CD4-positive, alpha-beta memory T cell (primary cell): ENCODE results near the gene LHX5. TPM values are rescaled to one million over a fixed set of nuclear protein-coding genes. Genes with fewer than 3 reads are reported as not detected.
A peak's percentile ranks its signal among the peaks of the same experiment; 100 is the strongest.

Experiments
- CTCF ChIA-PET: fragments of 350-600 bp; sonication (Branson Sonifier 250); formaldehyde crosslinking; loops from one replicate; lab custom pipeline; 2021; ENCODE audit warnings: inconsistent platforms; ENCODE audit not compliant: partially characterized antibody; lab: Charles Lee
- POLR2A ChIA-PET: fragments of 350-600 bp; sonication (Branson Sonifier 250); formaldehyde crosslinking; loops from one replicate; lab custom pipeline; 2021; ENCODE audit not compliant: partially characterized antibody; lab: Charles Lee
- DNase-seq, 5 donors: peaks; one replicate each; pipeline versions ENCODE4 v3.0.0 to v3.0.0-alpha.2; 2020 to 2022; ENCODE audit warnings: mixed read lengths in 1 of 5
- H3K27ac ChIP-seq: one replicate; pipeline ENCODE4 v1.7.0; 2013; ENCODE audit warnings: low read depth, low read length
- H3K27me3 ChIP-seq: 2 replicates; pipeline ENCODE4 v1.7.0; 2013; ENCODE audit warnings: mild to moderate bottlenecking, low read length, moderate library complexity; ENCODE audit not compliant: insufficient read depth
- H3K36me3 ChIP-seq: 2 replicates; pipeline ENCODE4 v1.7.0; 2013; ENCODE audit warnings: mild to moderate bottlenecking, low read length, moderate library complexity; ENCODE audit not compliant: insufficient read depth
- H3K4me1 ChIP-seq: 2 replicates; pipeline ENCODE4 v1.7.0; 2013; ENCODE audit warnings: mild to moderate bottlenecking, low read length, moderate library complexity; ENCODE audit not compliant: insufficient read depth
- H3K4me3 ChIP-seq, 2 donors: one replicate each; pipeline ENCODE4 v1.7.0; 2013; ENCODE audit warnings: low read length in 2 of 2, mild to moderate bottlenecking in 1 of 2
- H3K9me3 ChIP-seq, 2 donors: one replicate each; pipeline ENCODE4 v1.7.0; 2013; ENCODE audit warnings: low read length in 2 of 2, control low read depth in 1 of 2; ENCODE audit not compliant: control insufficient read depth in 1 of 2
- H3K27ac Mint-ChIP-seq, 7 donors: one replicate each; pipeline ENCODE4 v1.8.0; 2020 to 2021; ENCODE audit warnings: mixed read lengths in 7 of 7, mild to moderate bottlenecking in 6 of 7, inconsistent platforms in 3 of 7, moderate library complexity in 3 of 7
- H3K27me3 Mint-ChIP-seq, 2 donors: one replicate each; pipeline ENCODE4 v1.8.0; 2020 to 2021; ENCODE audit warnings: mixed read lengths in 2 of 2
- H3K36me3 Mint-ChIP-seq, 2 donors: one replicate each; pipeline ENCODE4 v1.8.0; 2020 to 2021; ENCODE audit warnings: mixed read lengths in 2 of 2, inconsistent platforms in 1 of 2, mild to moderate bottlenecking in 1 of 2
- H3K4me1 Mint-ChIP-seq, 4 donors: one replicate each; pipeline ENCODE4 v1.8.0; 2020 to 2021; ENCODE audit warnings: mixed read lengths in 4 of 4, mild to moderate bottlenecking in 1 of 4
- H3K4me3 Mint-ChIP-seq, 8 donors: one replicate each; pipeline ENCODE4 v1.8.0; 2020 to 2021; ENCODE audit warnings: mixed read lengths in 8 of 8, mild to moderate bottlenecking in 7 of 8, moderate library complexity in 6 of 8, inconsistent platforms in 3 of 8
- H3K9me3 Mint-ChIP-seq, 8 donors: one replicate each; pipeline ENCODE4 v1.8.0; 2020 to 2021; ENCODE audit warnings: mixed read lengths in 8 of 8, mild to moderate bottlenecking in 5 of 8, inconsistent platforms in 3 of 8, moderate library complexity in 1 of 8
- intact Hi-C: fragments of 100-400 bp; cut with micrococcal nuclease; formaldehyde crosslinking; loops from one replicate; pipeline ENCODE4 v1.15.1; 2023
- polyA plus RNA-seq, 2 donors: library from polyadenylated mRNA; unstranded; fragments of 300-500 nt; fragmentation: Illumina TruSeq; gene quantifications; one replicate each; pipeline ENCODE4 v1.2.3, GENCODE V29; 2021
- total RNA-seq, 2 experiments: library from RNA; stranded (reverse); gene quantifications; one replicate each; pipeline ENCODE4 v1.2.3, GENCODE V29; 2021

The LHX5 gene
- total and polyA plus RNA-seq, 4 experiments from 2014 or later = not detected

DNA sequence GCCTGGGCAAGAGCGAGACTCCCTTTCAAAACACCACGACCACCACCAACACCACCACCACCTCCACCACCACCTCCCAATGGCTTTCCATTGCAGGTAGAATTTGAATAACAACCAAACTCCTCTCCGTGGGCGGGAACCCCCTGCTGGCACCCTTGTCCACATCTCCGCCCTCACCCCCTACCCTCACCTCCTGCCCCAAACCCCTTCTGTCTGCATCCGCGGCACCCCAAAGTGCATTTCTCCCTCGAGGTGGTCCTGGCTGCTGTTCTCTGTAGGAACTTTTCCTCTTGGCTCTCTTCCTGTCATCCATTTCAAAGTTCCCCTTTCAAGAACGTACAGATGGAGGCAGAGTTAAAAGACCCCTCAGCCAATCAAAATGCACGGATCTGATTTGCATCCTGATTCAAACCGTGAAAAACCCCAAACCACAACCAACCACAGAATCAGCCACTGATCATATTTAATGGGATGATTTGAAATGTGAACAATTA lies 45.7 kb downstream of the LHX5 start:
- Histone ChIP-seq H3K27ac (no peak overlapping the region), H3K36me3 (no peaks in the 10 kb centered on the region), H3K4me3 (no peak overlapping the region), H3K9me3 (no peaks in the 10 kb centered on the region), H3K4me1 (no peaks in the 10 kb centered on the region), H3K27me3 (no peaks in the 10 kb centered on the region)
- Mint-ChIP-seq H3K9me3 (no peaks in the 10 kb centered on the region), H3K27ac (no peak overlapping the region), H3K27me3 (peaks cover 11% of the 10 kb centered on the region in 2 donors), H3K4me1 (peaks cover 0 to 13% (median 0%) of the 10 kb centered on the region in 4 donors), H3K4me3 (no peak overlapping the region), H3K36me3 (no peaks in the 10 kb centered on the region)
- CTCF ChIA-PET = interaction anchor here (0.5 to 2.3 kb wide), 12 partner anchors 21 to 253 kb away, joined by 3 to 28 read pairs (median 3); partner anchors contain the start of gene SDS
- DNase-seq = no peak
- intact Hi-C loops = loop anchor here (2.0 kb wide), 1 partner anchor 377 kb away; no protein-coding TSS in a partner anchor
- POLR2A ChIA-PET = no interaction called here

GRCh38 chr12:113424915-113425823 lies 46.5 kb downstream of the LHX5 start:
- no peaks in the 10 kb centered on the region for H3K4me1 ChIP-seq
- Mint-ChIP-seq H3K9me3 (no peaks in the 10 kb centered on the region), H3K4me3 (no peak overlapping the region), H3K27me3 (peaks cover 6 to 11% of the 10 kb centered on the region in 2 donors), H3K36me3 (no peaks in the 10 kb centered on the region), H3K27ac (no peak overlapping the region), H3K4me1 (peaks cover 0 to 13% (median 0%) of the 10 kb centered on the region in 4 donors)
- H3K27me3 ChIP-seq = no peaks in the 10 kb centered on the region
- ChIA-PET CTCF (interaction anchor here (0.5 to 2.3 kb wide), 16 partner anchors 11 to 252 kb away, joined by 3 to 28 read pairs (median 3); partner anchors contain the start of gene SDS), POLR2A (interaction anchor here (0.6 kb wide), 1 partner anchor 97 kb away, joined by 3 read pairs; no protein-coding TSS in a partner anchor)
- intact Hi-C loops = loop anchor here (2.0 kb wide), 1 partner anchor 376 kb away; no protein-coding TSS in a partner anchor
- H3K4me3 ChIP-seq = no peak overlapping the region
- H3K27ac ChIP-seq = no peak overlapping the region
- H3K9me3 ChIP-seq = no peaks in the 10 kb centered on the region
- no peaks in the 10 kb centered on the region for H3K36me3 ChIP-seq
- peak; percentile 30 to 43 (median 35) for DNase-seq

GRCh38 chr12:113424456-113424855 lies 47.2 kb downstream of the LHX5 start:
- ChIA-PET CTCF (interaction anchor here (0.7 to 2.3 kb wide), 6 partner anchors 11 to 228 kb away, joined by 3 to 28 read pairs (median 4); no protein-coding TSS in a partner anchor), POLR2A (no interaction called here)
- Mint-ChIP-seq H3K9me3 (peaks cover 0 to 2% (median 0%) of the 10 kb centered on the region in 8 donors), H3K27ac (peak overlapping the region in 1 of 7 donors; percentile 5), H3K36me3 (no peaks in the 10 kb centered on the region), H3K4me3 (no peak overlapping the region), H3K4me1 (peaks cover 0 to 13% (median 0%) of the 10 kb centered on the region in 4 donors), H3K27me3 (peaks cover 3 to 8% of the 10 kb centered on the region in 2 donors)
- Histone ChIP-seq H3K4me3 (no peak overlapping the region), H3K9me3 (no peaks in the 10 kb centered on the region), H3K4me1 (no peaks in the 10 kb centered on the region), H3K27ac (no peak overlapping the region), H3K27me3 (no peaks in the 10 kb centered on the region), H3K36me3 (no peaks in the 10 kb centered on the region)
- no peak for DNase-seq
- intact Hi-C loops = loop anchor here (2.0 kb wide), 1 partner anchor 376 kb away; no protein-coding TSS in a partner anchor

GRCh38 chr12:113422886-113423669 lies 48.6 kb downstream of the LHX5 start:
- Mint-ChIP-seq H3K27ac (no peak overlapping the region), H3K36me3 (no peaks in the 10 kb centered on the region), H3K4me1 (peaks cover 0 to 13% (median 0%) of the 10 kb centered on the region in 4 donors), H3K27me3 (peaks cover 3% of the 10 kb centered on the region in 2 donors), H3K9me3 (peaks cover 0 to 2% (median 0%) of the 10 kb centered on the region in 8 donors), H3K4me3 (peak overlapping the region in 2 of 8 donors; percentile 8 to 90)
- ChIA-PET CTCF (interaction anchor here (1.7 kb wide), 2 partner anchors 10 to 226 kb away, joined by 4 to 7 read pairs; no protein-coding TSS in a partner anchor), POLR2A (no interaction called here)
- Histone ChIP-seq H3K27ac (no peak overlapping the region), H3K4me1 (no peaks in the 10 kb centered on the region), H3K27me3 (no peaks in the 10 kb centered on the region), H3K36me3 (no peaks in the 10 kb centered on the region), H3K4me3 (no peak overlapping the region), H3K9me3 (no peaks in the 10 kb centered on the region)
- DNase-seq = no peak
- intact Hi-C loops = no loop called here

DNA sequence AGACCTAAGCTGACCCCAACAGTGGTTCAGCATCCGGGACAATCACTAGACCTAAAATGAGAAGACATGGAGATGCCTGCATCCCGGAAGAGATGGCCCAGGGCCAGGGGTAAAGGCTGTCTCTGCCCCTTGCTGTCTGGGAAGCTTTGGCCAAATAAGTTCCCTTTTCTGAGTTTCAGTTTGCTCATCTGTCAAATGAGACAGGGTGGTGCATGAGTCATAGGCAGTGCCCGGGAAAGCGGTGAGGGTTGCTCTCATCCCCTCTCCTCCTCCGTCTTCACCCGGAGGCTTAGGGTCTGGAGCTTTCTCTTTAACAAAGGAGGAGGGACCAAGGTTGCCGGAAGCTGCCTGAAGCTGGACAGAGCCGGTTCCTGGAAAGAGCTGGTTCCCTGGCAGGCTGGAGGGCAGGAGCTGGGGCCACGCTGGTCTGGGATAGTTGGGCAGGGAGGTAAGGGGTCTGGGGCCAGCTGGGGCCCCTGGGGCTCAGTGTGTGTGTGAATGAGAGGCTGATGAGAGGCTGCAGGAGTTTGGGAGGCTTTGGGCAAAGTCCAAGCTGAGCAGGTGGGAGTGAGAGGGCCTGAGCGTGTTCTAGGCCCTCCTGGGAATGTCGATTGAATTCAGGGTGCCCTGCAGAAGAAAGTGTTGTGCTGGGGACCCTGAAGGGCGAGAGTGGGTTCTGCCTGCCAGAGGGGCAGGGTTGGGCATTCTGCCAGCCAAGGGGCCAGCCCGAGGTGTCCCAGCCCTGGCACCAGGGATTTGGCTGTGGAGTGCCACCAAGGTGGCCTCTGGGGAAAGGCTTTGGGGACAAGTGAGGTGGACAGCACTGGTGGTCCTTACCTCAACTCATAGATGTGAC lies 49.4 kb downstream of the LHX5 start, which contains the start of gene SDSL:
Gene SDSL, plus strand, starts transcription at position 351 of the 856 bp plus-strand sequence. CDS start 5,603 bp downstream, outside the sequence.
- Histone ChIP-seq H3K27me3 (no peaks in the 10 kb centered on the region), H3K9me3 (no peaks in the 10 kb centered on the region), H3K4me1 (no peaks in the 10 kb centered on the region), H3K4me3 (no peak within 1 kb of the TSS), H3K27ac (no peak within 1 kb of the TSS), H3K36me3 (no peaks in the 10 kb centered on the region)
- intact Hi-C loops = no loop called here
- Mint-ChIP-seq H3K4me1 (peaks cover 0 to 13% (median 0%) of the 10 kb centered on the region in 4 donors), H3K36me3 (no peaks in the 10 kb centered on the region), H3K27me3 (peaks cover 2% of the 10 kb centered on the region in 2 donors), H3K4me3 (peak within 1 kb of the TSS in 2 of 8 donors; percentile 86 to 90), H3K27ac (peak within 1 kb of the TSS in 2 of 7 donors; percentile 36 to 59), H3K9me3 (peaks cover 0 to 2% (median 0%) of the 10 kb centered on the region in 8 donors)
- POLR2A ChIA-PET = no interaction called here
- CTCF ChIA-PET = interaction anchor here (1.7 kb wide), 2 partner anchors 9 to 226 kb away, joined by 4 to 7 read pairs; no protein-coding TSS in a partner anchor
- no peak for DNase-seq

- Mint-ChIP-seq H3K4me1 (peaks cover 0 to 13% (median 0%) of the 10 kb centered on the region in 4 donors), H3K27me3 (peaks cover 3 to 4% of the 10 kb centered on the region in 2 donors)
These were observed 50.6 kb downstream of the LHX5 start for GRCh38 chr12:113420996-113421595.

More at GRCh38 chr12:113420996-113421595, 50.6 kb downstream of the LHX5 start:
- peaks cover 0 to 2% (median 0%) of the 10 kb centered on the region in 8 donors for H3K9me3 Mint-ChIP-seq
- H3K27ac Mint-ChIP-seq = no peak overlapping the region
- ChIA-PET POLR2A (no interaction called here), CTCF (interaction anchor here (1.7 kb wide), 1 partner anchor 8 kb away, joined by 4 read pairs; no protein-coding TSS in a partner anchor)
- Histone ChIP-seq H3K36me3 (no peaks in the 10 kb centered on the region), H3K9me3 (no peaks in the 10 kb centered on the region), H3K27ac (no peak overlapping the region), H3K4me3 (no peak overlapping the region), H3K4me1 (no peaks in the 10 kb centered on the region), H3K27me3 (no peaks in the 10 kb centered on the region)
- intact Hi-C loops = no loop called here
- no peaks in the 10 kb centered on the region for H3K36me3 Mint-ChIP-seq
- no peak for DNase-seq
- H3K4me3 Mint-ChIP-seq = no peak overlapping the region
